HG03103 (cell line): ENCODE measurements around the gene FNDC5.
"Not testable (repeated sequence)": the region's sequence is repeated elsewhere in the genome, so short reads cannot be mapped to it uniquely, and the experiment has no call there.

Source experiments
- ATAC-seq: cut with Tn5 transposase; IDR thresholded peaks from one replicate; pipeline ENCODE4 v1.9.1; 2021; ENCODE audit warnings: low read depth; ENCODE audit not compliant: unreplicated experiment

FNDC5 gene

GRCh38 chr1:32870615-32871363, at the start of gene FNDC5:
FNDC5 (minus strand) TSS chr1:32870912.
- ATAC-seq = no peak

DNA sequence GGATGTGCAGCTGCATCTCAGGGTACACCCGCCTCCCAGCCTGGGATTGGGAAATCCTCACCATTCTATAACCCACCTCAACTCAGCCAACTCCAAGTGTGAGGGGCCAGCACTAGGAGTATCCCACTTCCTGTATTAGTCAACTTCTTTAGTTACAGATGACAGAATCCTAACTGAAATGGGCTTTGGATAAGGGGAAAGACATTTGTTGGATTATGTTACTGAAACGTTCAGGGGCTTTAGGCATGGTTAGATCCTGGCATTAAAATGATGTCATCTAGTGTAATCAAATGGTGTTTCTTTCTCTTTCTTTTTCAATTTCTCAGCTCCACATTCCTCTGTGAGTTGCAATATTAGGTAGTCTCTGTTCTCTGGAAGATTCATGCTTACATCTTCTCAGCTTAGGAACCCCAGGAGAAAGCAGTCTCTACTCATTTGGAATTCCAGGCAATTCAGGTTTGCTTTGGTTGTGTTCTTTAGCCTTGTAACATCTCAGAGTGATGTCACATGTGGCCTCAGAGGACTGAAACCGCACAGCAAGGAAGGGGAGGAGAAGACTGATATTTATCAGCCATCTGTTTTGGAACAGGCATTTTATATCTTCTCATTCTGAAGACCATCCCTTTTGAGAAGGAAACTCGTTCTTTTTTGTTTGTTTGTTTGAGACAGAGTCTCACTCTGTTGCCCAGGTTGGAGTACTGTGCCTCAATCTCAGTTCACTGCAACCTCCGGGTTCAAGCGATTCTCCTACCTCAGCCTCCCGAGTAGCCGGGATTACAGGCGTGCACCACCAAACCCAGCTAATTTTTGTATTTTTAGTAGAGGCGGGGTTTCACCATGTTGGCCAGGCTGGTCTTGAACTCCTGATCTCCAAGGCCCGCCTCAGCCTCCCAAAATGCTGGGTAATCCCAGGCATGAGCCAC, 49.4 kb upstream of the FNDC5 start:
- ATAC-seq = no peak

DNA sequence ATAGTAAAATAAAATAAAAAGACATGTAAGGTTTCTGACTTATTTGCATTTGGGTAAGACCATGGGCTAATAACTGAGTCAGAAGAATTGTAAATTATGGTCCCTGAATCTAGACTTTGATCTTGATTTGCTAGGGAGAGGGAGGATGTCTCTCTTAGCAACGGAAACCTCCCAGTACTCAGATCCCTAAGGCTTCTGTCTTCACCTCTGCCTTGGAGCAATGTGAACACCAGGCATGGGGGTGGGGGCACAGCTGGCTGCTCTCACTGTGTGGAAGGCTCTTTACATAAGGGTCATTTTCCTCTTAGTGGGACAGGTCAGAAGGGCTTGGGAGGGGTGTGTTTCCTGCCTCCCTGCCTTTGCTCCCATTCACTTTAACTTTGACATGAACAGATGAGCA, 47.5 kb upstream of the FNDC5 start:
- no peak for ATAC-seq

- ATAC-seq = no peak
Measured at GRCh38 chr1:32917521-32917920, 46.8 kb upstream of the FNDC5 start.

DNA sequence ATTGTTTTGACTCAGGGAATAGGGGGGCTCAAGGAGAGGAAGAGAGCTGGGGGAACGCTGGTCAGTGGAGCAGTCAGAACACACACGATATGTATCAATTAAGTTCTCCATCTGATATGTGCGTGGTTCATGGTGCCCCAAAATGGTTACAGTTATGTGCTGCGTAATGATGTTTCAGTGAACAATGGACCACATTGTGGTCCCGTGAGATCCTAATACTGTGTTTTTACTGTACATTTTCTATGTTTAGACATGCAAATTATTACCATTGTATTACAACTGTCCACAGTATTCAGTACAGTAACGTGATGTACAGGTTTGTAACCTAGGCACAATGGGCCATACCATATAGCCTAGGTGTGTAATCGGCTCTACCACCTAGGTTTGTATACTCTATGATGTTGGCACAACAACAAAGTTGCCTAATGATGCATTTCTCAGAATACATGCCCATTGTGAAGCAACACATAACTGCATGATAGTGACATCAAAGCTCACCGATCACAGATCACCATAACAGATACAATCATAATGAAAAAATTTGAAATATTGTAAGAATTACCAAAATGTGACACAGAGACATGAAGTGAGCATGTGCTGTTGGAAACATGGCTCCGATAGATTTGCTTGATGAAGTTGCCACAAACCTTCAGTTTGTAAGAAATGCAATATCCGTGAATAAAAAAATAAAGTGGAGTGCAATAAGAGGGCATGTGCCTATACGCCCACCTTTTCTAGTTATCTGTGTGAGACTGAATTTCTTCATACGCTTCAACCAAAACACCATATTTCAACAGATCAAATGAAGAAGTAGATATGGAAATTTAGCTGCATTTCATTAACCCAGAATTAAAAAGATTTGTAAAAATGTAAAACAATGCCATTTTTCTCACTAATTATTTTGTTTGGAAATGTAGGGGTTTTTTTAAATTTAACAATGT, 45.3 kb upstream of the FNDC5 start:
- no peak for ATAC-seq

GRCh38 chr1:32910319-32910718, 39.6 kb upstream of the FNDC5 start:
- no peak for ATAC-seq

- ATAC-seq = no peak
Measured at GRCh38 chr1:32907435-32907834, 36.7 kb upstream of the FNDC5 start.

- no peak for ATAC-seq
Measured at GRCh38 chr1:32906654-32907053, 35.9 kb upstream of the FNDC5 start.

- ATAC-seq = not testable (repeated sequence)
Measured at GRCh38 chr1:32905588-32905987, 34.9 kb upstream of the FNDC5 start.

GRCh38 chr1:32904797-32905196, 34.1 kb upstream of the FNDC5 start:
- ATAC-seq = no peak

DNA sequence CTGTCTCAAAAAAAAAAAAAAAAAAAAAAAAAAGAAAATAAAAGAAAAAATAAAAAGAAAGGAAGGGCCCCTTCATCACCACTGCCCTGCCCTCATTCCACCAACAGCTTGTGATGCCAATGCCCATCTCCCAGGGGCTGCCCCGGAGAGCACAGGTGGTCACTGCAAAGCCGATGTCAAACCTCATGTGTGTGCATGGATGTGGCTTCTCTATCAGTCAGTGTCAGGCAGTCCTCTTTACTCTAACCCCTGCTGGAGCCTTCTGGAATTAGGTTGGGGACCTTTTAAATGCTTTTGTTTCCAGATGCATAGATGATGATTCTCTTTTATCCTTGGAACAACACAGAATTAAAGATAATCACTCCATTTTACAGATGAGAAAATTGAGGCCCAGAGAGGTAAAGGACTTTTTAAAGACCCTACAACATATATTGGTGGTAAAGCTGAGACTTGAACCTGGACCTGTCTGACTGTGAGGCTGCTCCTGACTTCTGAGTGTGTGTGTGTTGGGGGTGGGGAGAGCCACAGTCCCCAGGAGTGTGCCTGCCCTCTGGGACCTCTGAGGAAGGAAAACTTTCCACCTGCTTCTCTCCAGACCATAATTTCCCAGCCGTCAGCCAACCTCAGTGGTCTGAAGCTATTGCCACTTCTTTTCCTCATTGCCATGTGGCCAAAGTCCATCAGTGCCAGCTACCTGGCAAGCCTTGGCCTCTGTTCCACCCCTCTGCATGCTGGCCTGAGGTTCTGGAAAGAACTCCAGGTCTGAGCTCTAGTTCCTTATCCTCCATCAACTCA, 33.5 kb upstream of the FNDC5 start:
- ATAC-seq = no peak

GRCh38 chr1:32902535-32902920, 31.8 kb upstream of the FNDC5 start:
- no peak for ATAC-seq

- no peak for ATAC-seq
Measured at GRCh38 chr1:32901823-32902534, 31.3 kb upstream of the FNDC5 start.

GRCh38 chr1:32900956-32901822, 30.5 kb upstream of the FNDC5 start, which contains the start of gene TMEM54:
TMEM54 (minus strand) TSS chr1:32901389; CDS start chr1:32901238, 151 bp downstream.
- ATAC-seq = no peak

- no peak for ATAC-seq
Measured at GRCh38 chr1:32900371-32900955, 29.8 kb upstream of the FNDC5 start.

- no peak for ATAC-seq
Measured at GRCh38 chr1:32899586-32900296, 29.0 kb upstream of the FNDC5 start.

GRCh38 chr1:32898958-32899357, 28.2 kb upstream of the FNDC5 start:
- ATAC-seq = no peak
